Activated T-cell treated with anti-CD3 and anti-CD28 coated beads for 4 hours (primary cell): ENCODE results near the gene ZNF568.

Source experiments
- DNase-seq: peaks from one replicate; pipeline ENCODE4 v3.0.0-alpha.2; 2020

Gene ZNF568

DNA sequence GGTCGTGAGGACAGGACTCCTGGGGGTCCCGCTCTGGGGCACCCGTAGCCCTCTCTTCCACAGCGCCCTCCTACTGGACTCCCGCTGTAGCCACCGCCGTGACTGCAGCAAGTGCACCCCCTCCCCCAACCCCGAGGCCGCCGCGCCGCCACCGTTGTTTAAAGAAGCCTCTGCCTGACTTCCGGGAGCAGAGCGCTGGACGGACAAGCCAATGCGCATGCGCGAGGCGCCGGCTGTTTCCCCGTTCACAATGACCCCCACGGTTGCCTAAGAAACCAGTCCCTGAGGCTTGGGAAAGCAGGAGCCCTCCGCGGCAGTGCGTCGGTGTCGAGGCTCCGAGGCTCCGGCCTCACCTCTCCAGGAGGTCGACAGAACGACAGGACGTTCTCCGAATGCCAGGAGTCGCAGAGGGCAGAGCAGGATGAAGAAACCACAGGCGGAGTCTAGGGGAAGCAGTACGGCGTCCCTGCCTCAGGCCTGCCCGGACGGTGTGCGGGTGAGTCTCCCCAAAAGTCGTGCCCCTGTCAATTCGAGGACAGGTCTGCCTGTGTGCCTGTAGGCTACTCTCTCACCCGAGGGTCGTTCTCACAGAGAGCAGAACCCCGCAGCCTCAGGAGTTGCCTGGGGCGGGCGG is 91.6 kb downstream of the ZNF568 start:
- DNase-seq = peak; percentile 2

DNA sequence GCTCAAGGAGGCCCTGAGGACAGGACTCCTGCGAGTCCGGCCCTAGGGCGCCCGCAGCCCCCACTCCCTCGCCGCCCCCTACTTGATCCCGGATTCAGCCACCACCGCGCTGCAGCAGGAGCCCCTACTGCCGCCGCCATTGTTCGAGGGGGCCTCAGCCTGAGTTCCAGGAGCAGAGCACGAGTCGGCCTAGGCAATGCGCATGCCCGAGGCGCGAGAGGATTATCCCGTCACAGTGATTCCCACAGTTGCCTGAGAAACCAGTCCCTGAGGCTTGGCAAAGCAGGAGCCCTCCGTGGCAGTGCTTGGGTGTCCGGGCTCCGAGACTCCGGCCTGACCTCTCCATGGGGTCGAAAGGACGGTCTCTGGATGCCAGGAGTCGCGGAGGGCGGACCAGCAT is 93.7 kb downstream of the ZNF568 start:
- DNase-seq = no peak

DNA sequence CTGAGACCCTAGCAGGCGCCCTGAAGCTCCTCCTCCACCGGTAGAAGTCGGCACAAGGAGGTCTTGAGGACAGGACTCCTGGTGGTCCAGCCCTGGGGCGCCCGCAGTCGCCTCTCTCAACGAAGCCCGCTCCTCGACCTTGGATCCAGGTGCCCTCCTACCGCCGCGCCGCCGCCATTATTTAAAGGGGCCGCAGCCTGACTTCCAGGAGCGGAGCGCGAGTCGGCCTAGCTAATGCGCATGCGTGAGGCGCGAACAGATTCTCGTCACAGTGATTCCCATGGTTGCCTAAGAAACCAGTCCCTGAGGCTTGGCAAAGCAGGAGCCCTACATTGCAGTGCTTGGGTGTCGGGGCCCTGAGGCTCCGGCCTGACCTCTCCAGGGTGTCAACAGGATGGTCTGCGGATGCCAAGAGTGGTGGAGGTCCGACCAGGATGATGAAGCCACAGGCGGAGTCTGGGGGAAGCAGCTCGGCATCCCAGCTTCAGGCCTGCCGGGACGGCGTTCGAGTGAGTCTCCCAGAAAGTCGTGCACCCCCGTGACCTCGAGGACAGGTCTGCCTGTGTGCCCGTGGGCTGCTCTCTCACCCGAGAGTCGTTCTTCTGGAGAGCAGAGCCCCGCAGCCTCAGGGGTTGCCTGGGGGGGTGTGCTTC is 96.1 kb downstream of the ZNF568 start:
- no peak for DNase-seq

DNA sequence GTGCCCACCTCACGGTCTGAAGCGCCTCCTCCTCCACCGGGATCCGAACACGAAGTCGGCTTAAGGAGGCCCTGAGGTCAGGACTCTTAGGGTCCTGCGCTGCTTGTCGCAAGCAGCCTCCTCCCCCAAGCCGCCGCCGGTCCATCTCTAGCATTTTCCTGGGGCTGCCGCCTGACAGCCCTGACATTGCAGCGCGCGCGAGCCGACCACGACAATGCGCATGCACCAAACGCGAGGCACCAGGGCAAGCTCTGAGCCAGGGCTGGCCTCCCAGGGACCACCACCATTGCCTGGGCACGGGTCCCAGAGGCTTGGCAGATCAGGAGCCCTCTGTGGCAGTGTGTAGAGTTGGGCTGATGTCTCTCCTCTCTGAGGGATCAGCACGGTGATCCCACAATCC is 98.3 kb downstream of the ZNF568 start:
- DNase-seq = no peak

DNA sequence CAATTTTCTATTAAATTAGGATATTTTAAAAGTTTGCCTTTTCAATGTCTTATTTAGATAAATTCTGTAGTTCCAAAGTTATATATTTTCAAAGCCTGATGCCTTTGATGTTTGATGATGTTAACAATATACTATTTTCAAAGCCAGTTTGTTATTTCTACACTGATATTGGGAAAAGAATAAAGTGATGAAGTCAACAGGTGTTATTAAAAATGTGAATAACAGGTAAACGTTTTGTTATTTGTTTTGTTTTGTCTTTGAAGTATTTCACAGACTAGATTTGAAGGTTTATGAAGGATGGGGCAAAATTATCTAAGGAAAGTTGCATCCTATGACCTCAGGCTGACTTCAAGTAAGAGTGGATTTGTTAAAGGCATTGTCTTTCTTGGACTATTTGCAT is 129.0 kb downstream of the ZNF568 start:
- DNase-seq = no peak
